ENCODE measurements around the gene CATSPER3.

Gene CATSPER3

DNA sequence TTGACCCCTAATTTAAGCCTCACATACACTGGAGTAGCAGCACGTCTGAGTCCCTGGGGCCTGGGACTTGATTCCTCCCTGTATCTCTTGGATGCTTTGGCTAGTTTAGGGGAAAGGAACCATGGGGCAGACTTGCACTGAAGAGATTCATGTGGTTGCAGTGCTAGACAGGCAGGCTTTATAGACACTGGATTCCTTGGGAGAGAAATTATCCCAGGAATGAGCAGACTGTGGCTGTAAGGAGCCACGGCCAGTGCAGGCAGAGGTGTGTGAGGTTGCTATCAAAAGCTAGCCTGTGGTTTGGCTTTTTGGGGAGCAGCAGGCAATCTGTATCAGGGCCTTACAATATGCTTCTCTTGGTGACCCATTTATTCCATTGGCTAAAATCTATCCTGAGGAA is 86.8 kb downstream of the CATSPER3 start:
- TF ChIP-seq, protein P1, sequence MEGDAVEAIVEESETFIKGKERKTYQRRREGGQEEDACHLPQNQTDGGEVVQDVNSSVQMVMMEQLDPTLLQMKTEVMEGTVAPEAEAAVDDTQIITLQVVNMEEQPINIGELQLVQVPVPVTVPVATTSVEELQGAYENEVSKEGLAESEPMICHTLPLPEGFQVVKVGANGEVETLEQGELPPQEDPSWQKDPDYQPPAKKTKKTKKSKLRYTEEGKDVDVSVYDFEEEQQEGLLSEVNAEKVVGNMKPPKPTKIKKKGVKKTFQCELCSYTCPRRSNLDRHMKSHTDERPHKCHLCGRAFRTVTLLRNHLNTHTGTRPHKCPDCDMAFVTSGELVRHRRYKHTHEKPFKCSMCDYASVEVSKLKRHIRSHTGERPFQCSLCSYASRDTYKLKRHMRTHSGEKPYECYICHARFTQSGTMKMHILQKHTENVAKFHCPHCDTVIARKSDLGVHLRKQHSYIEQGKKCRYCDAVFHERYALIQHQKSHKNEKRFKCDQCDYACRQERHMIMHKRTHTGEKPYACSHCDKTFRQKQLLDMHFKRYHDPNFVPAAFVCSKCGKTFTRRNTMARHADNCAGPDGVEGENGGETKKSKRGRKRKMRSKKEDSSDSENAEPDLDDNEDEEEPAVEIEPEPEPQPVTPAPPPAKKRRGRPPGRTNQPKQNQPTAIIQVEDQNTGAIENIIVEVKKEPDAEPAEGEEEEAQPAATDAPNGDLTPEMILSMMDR (IDR thresholded peaks at IDR 0.05; ENCODE audit: control insufficient read depth, insufficient read depth, low read depth, low read length, missing control alignments): no peak
- DNase-seq (ENCODE audit: low read depth): no peak
- H3K4me3 ChIP-seq (ENCODE audit: control insufficient read depth, low read depth, low read length): no peak overlapping the region

DNA sequence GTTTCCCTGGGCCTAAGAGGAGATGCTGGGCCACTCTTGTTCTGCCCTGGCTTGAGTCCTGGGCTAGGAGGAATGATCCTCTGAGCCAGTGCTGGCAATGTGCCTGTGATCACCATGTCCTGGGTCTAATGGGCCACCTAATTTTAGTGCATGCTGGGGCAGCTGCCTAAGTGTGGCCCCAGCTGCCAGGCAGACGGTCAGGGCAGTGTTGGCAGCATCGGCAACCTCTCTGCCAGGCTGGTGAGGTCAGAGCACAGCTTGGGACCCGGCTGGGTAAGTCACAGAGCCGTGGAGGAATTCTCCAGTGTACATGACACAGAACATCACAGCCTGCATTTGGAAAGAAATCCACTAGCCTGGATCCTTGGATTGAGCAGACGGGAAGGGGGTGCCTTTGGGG is 87.7 kb downstream of the CATSPER3 start:
- H3K4me3 ChIP-seq (ENCODE audit: control insufficient read depth, low read depth, low read length): no peak overlapping the region
- no peak for DNase-seq (ENCODE audit: low read depth)
- TF ChIP-seq, protein P1 (IDR thresholded peaks at IDR 0.05; ENCODE audit: control insufficient read depth, insufficient read depth, low read depth, low read length, missing control alignments): no peak

DNA sequence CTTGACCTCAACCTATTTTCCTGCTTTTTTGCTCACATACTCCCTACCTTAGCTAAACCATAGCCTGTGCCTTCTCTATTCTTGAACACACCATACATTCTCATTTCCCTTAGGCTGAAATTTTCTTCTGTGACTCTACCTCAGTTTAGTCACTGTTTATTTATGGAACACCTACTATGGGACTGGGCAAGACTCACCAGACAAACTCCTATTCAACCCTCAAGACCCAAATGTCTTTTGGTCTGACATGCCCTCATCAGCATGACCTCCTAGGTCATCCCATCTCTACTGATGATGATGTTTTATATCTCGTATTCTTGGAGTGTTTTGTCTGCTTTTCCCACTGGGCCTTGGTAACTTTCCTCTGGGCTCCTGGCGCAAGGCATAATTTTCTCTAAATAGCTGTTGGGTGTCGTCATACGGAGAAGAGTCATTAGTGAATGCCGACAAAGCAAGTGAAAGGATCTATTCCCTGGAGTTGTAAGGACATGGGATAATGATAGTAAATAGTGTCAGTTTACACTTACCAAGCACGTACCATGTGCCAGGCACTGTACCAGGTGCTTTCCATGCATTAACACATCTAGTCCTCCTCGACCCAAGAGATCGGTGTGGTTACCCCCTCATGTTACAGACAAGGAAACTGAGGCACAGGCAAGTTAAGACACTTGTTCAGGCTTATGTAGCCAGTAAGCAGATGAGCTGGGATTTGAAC is 88.8 kb downstream of the CATSPER3 start:
- no peak overlapping the region for H3K4me3 ChIP-seq (ENCODE audit: control insufficient read depth, low read depth, low read length)
- TF ChIP-seq, protein P1 (IDR thresholded peaks at IDR 0.05; ENCODE audit: control insufficient read depth, insufficient read depth, low read depth, low read length, missing control alignments): no peak
- DNase-seq (ENCODE audit: low read depth): no peak

DNA sequence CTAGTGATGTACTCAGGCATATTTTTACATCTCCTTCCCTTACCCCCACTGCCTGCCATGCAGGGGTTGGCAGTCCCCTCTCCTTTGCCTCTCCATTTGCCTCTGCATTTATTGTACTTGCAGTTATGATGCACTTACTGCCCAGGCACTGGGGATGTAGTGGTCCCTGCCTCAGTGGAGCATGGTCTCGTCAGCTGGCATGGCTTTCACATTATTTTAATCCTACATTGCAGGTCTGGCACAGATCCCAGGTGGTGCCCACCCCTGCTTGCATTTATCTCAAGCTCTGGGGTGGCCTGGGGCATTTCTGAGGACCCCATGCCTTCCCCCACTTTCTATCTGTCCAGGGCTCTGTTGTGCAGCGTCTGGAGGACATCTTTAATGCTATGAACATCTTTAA is 89.5 kb downstream of the CATSPER3 start:
- TF ChIP-seq, protein P1 (IDR thresholded peaks at IDR 0.05; ENCODE audit: control insufficient read depth, insufficient read depth, low read depth, low read length, missing control alignments): no peak
- DNase-seq (ENCODE audit: low read depth): no peak

DNA sequence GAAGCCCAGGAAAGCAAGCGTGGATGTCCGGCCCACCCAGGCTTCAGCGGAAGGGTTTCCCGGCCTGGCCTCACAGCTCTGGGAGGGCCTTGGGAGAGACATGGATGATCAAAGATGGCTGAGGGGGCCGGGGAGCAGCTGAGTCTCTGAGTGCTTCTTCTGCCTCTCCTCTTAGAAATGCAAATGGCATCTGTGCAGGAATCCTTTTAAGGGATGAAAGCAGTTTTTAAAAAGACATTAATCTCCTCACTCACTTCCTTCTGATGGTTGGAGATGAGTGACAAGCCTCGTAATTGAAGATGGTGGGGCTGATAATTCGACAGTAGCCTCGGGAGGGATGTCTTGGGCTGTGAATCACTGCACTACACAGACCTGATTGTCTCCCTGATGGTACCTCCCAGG is 90.6 kb downstream of the CATSPER3 start:
- no peak for DNase-seq (ENCODE audit: low read depth)
- H3K4me3 ChIP-seq (ENCODE audit: control insufficient read depth, low read depth, low read length): no peak overlapping the region
- TF ChIP-seq, protein P1 (IDR thresholded peaks at IDR 0.05; ENCODE audit: control insufficient read depth, insufficient read depth, low read depth, low read length, missing control alignments): no peak

More for the DNA sequence above, 89.5 kb downstream of the CATSPER3 start:
- no peak overlapping the region for H3K4me3 ChIP-seq (ENCODE audit: control insufficient read depth, low read depth, low read length)

DNA sequence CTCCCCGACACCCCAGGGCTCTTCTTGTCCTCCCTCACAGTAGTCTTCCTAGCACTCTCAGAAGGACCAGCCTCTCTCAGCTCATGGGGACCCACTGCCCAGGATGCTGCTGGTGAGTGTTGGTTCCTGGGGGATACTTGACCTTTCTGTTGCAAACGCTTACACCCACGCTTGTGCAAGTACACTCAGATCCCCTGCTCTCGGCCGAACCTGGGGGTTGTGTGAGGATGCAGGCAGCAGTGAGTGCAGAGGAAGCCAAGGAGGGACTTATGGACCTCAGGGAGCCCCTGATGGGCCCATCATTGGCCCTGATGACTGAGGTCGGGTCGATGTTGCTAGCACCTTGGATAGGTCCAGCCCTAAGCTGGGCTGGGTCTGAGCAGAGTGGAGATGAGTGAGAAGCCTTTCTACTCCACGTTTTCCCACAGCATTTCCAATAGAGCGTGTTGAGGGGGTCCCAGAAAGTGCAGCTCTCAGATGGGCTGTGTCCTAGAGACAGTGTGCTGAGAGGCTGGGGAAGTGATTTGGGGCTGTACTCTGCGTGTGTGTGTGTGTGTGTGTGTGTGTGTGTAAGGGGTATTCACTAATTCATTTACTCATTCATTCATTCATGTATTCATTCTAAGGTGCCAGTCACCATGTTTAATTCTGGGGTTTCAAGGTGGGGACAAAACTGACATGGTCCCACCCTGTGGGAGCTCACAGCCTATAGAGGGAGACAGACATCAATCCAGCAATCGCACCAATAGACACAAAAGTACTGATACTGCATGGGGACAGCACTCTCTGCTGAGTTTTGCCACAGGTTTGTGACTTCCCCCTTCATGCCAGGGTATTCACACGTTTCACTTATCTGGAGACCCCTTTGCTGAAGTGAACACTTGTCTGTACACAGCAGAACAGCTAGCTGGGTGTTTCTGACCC is 91.6 kb downstream of the CATSPER3 start:
- no peak for DNase-seq (ENCODE audit: low read depth)
- H3K4me3 ChIP-seq (ENCODE audit: control insufficient read depth, low read depth, low read length): no peak overlapping the region
- TF ChIP-seq, protein P1 (IDR thresholded peaks at IDR 0.05; ENCODE audit: control insufficient read depth, insufficient read depth, low read depth, low read length, missing control alignments): no peak

All from AG09309 (cell line).